IMR-90 (cell line): ENCODE results near the gene KRI1. TPM values are rescaled to one million over a fixed set of nuclear protein-coding genes. Genes with fewer than 3 reads are reported as not detected.

Source experiments
- ATAC-seq: fragments of 200-7000 bp; cut with Tn5 transposase; 2 replicates; pipeline ENCODE4 v1.9.1; 2020; ENCODE audit warnings: low read depth, mild to moderate bottlenecking, moderate library complexity
- BruUV-seq: library from RNA; stranded (reverse); fragments of 400-500 nt; replicated peaks from 2 replicates; lab custom pipeline; 2021; lab: Mats Ljungman, UMichigan
- CTCF ChIA-PET: fragments of 300-600 bp; formaldehyde crosslinking; extraction: SDS; loops from one replicate; lab custom pipeline; 2021; ENCODE audit warnings: antibody characterized with exemption; lab: Yijun Ruan, JAX
- POLR2A ChIA-PET: fragments of 300-600 bp; sonication (Branson Sonifier 250); formaldehyde crosslinking; loops from one replicate; lab custom pipeline; 2022; ENCODE audit warnings: antibody characterized with exemption; ENCODE audit not compliant: unreplicated experiment; lab: Charles Lee
- DNase-seq: peaks from one replicate; pipeline ENCODE4 v3.0.0; 2013
- H2AFZ ChIP-seq: replicated peaks from 2 replicates; pipeline ENCODE3; 2013; ENCODE audit warnings: low read length, mild to moderate bottlenecking; ENCODE audit not compliant: poor library complexity
- H2AK5ac ChIP-seq: 2 replicates; pipeline ENCODE4 v1.6.1; 2013; ENCODE audit warnings: low read depth, low read length, inconsistent platforms
- H2AK9ac ChIP-seq: replicated peaks from 2 replicates; pipeline ENCODE3; 2013; ENCODE audit warnings: mild to moderate bottlenecking, low read depth, low read length, moderate library complexity; ENCODE audit not compliant: poor library complexity
- H2BK120ac ChIP-seq: 2 replicates; pipeline ENCODE4 v1.6.1; 2013; ENCODE audit warnings: low read depth, low read length, inconsistent platforms
- H2BK15ac ChIP-seq: 3 replicates; pipeline ENCODE4 v1.6.1; 2013; ENCODE audit warnings: low read depth, low read length, inconsistent platforms
- H2BK20ac ChIP-seq: 2 replicates; pipeline ENCODE4 v1.6.1; 2013; ENCODE audit warnings: low read depth, mild to moderate bottlenecking, inconsistent platforms, low read length, moderate library complexity
- H2BK5ac ChIP-seq: 2 replicates; pipeline ENCODE4 v1.6.1; 2013; ENCODE audit warnings: mild to moderate bottlenecking, low read depth, low read length, inconsistent platforms; ENCODE audit not compliant: poor library complexity, severe bottlenecking
- H3K14ac ChIP-seq: replicated peaks from 2 replicates; pipeline ENCODE4 v1.6.1; 2013; ENCODE audit warnings: low read depth, low read length, inconsistent platforms
- H3K18ac ChIP-seq: 2 replicates; pipeline ENCODE4 v1.6.1; 2013; ENCODE audit warnings: low read depth, low read length, control low read depth
- H3K23ac ChIP-seq: 2 replicates; pipeline ENCODE4 v1.6.1; 2013; ENCODE audit warnings: low read depth, low read length, inconsistent platforms
- H3K27ac ChIP-seq: 2 replicates; pipeline ENCODE4 v1.5.1; 2013; ENCODE audit warnings: mild to moderate bottlenecking, control low read depth, low read length; ENCODE audit not compliant: insufficient read depth
- H3K27me3 ChIP-seq: 2 replicates; pipeline ENCODE4 v1.6.1; 2013; ENCODE audit warnings: low read length; ENCODE audit not compliant: control insufficient read depth, insufficient read depth
- H3K36me3 ChIP-seq: 2 replicates; pipeline ENCODE4 v1.6.1; 2013; ENCODE audit warnings: low read length, mixed read lengths; ENCODE audit not compliant: control insufficient read depth, insufficient read depth
- H3K4ac ChIP-seq: 2 replicates; pipeline ENCODE4 v1.6.1; 2013; ENCODE audit warnings: low read depth, low read length, inconsistent platforms
- H3K4me1 ChIP-seq: 2 replicates; pipeline ENCODE4 v1.6.1; 2013; ENCODE audit warnings: low read length, mixed read lengths; ENCODE audit not compliant: control insufficient read depth, insufficient read depth
- H3K4me2 ChIP-seq: 2 replicates; pipeline ENCODE4 v1.6.1; 2013; ENCODE audit warnings: low read depth, mild to moderate bottlenecking, control low read depth, low read length, moderate library complexity
- H3K4me3 ChIP-seq: 2 replicates; pipeline ENCODE4 v1.5.1; 2013; ENCODE audit warnings: low read depth, mild to moderate bottlenecking, control low read depth, low read length, moderate library complexity; ENCODE audit not compliant: insufficient read depth
- H3K56ac ChIP-seq: 2 replicates; pipeline ENCODE4 v1.6.1; 2013; ENCODE audit warnings: low read length, inconsistent platforms; ENCODE audit not compliant: insufficient read depth; ENCODE audit errors: extremely low read depth
- H3K79me1 ChIP-seq, 2 experiments: 2 replicates each; pipeline ENCODE4 v1.6.1; 2013; ENCODE audit warnings: low read length in 2 of 2, inconsistent platforms in 1 of 2, low read depth in 1 of 2
- H3K9ac ChIP-seq: 2 replicates; pipeline ENCODE4 v1.6.1; 2013; ENCODE audit warnings: low read depth, low read length, control low read depth
- H3K9me1 ChIP-seq: 2 replicates; pipeline ENCODE4 v1.6.1; 2013; ENCODE audit warnings: low read length, inconsistent platforms; ENCODE audit not compliant: insufficient read depth
- H3K9me3 ChIP-seq: 2 replicates; pipeline ENCODE4 v1.6.1; 2013; ENCODE audit warnings: low read length; ENCODE audit not compliant: control insufficient read depth, insufficient read depth
- H4K20me1 ChIP-seq: 2 replicates; pipeline ENCODE4 v1.6.1; 2013; ENCODE audit warnings: low read length, inconsistent platforms; ENCODE audit not compliant: insufficient read depth
- H4K5ac ChIP-seq: 2 replicates; pipeline ENCODE4 v1.6.1; 2013; ENCODE audit warnings: mild to moderate bottlenecking, low read depth, low read length, control low read depth
- H4K8ac ChIP-seq, 2 experiments: 2 replicates each; pipeline ENCODE4 v1.6.1; 2013; ENCODE audit warnings: low read depth in 2 of 2, low read length in 2 of 2, control low read depth in 1 of 2, inconsistent platforms in 1 of 2
- H4K91ac ChIP-seq: 2 replicates; pipeline ENCODE4 v1.6.1; 2013; ENCODE audit warnings: low read depth, low read length, inconsistent platforms; ENCODE audit not compliant: insufficient read depth
- BHLHE40 ChIP-seq: fragments of 150-350 bp; IDR thresholded peaks from 2 replicates; pipeline ENCODE4 v1.6.1; 2016; ENCODE audit warnings: mild to moderate bottlenecking, low read depth, low read length
- CEBPB ChIP-seq: IDR thresholded peaks from 2 replicates; pipeline ENCODE4 v1.6.1; 2012; ENCODE audit warnings: low read depth, low read length, improper control_type of control experiment
- ELK1 ChIP-seq: fragments of 150-350 bp; IDR thresholded peaks from 2 replicates; pipeline ENCODE4 v1.6.1; 2016; ENCODE audit warnings: low read depth, mild to moderate bottlenecking, low read length, moderate library complexity, borderline replicate concordance
- FOS ChIP-seq: fragments of 150-350 bp; IDR thresholded peaks from 2 replicates; pipeline ENCODE4 v1.6.1; 2016; ENCODE audit warnings: low read depth, low read length
- MAFK ChIP-seq: IDR thresholded peaks from 2 replicates; pipeline ENCODE4 v1.6.1; 2012; ENCODE audit warnings: low read depth, low read length, improper control_type of control experiment
- MAZ ChIP-seq: IDR thresholded peaks from 2 replicates; pipeline ENCODE4 v1.6.1; 2012; ENCODE audit warnings: low read depth, mild to moderate bottlenecking, low read length, improper control_type of control experiment, moderate library complexity, borderline replicate concordance
- RAD21 ChIP-seq: IDR thresholded peaks from 2 replicates; pipeline ENCODE4 v1.6.1; 2012; ENCODE audit warnings: low read length, improper control_type of control experiment
- RCOR1 ChIP-seq: IDR thresholded peaks from 2 replicates; pipeline ENCODE4 v1.6.1; 2012; ENCODE audit warnings: mild to moderate bottlenecking, low read length, improper control_type of control experiment; ENCODE audit not compliant: insufficient replicate concordance
- RFX5 ChIP-seq: IDR thresholded peaks from 2 replicates; pipeline ENCODE4 v1.8.0; 2012; ENCODE audit warnings: low read depth, mild to moderate bottlenecking, low read length, moderate library complexity
- SMC3 ChIP-seq: fragments of 150-350 bp; IDR thresholded peaks from 2 replicates; pipeline ENCODE4 v1.6.1; 2016; ENCODE audit warnings: low read depth, mild to moderate bottlenecking, antibody characterized with exemption, low read length, moderate library complexity
- USF2 ChIP-seq: fragments of 150-350 bp; IDR thresholded peaks from 2 replicates; pipeline ENCODE4 v1.6.1; 2017; ENCODE audit warnings: mild to moderate bottlenecking, antibody characterized with exemption, low read length, low read depth
- WGBS, 2 experiments: methylation state at CpG; one replicate each; pipeline versions ENCODE4 v1.1.5 to v1.1.7; 2013; ENCODE audit warnings: missing lambda C conversion rate in 2 of 2; ENCODE audit not compliant: insufficient read length in 1 of 2; ENCODE audit errors: extremely low coverage in 2 of 2; 5-methylcytosine and 5-hydroxymethylcytosine counted together
- dilution Hi-C: fragments of 300-500 bp; cut with HindIII; formaldehyde crosslinking; loops from one replicate; pipeline ENCODE4 v1.14.3; 2018; ENCODE audit warnings: low sequenced_read_pairs; ENCODE audit not compliant: unreplicated experiment
- in situ Hi-C: fragments of 300-500 bp; cut with MboI; formaldehyde crosslinking; loops from 3 replicates; pipeline ENCODE4 v1.14.3; 2019; ENCODE audit warnings: low sequenced_read_pairs, inconsistent platforms, mixed read lengths
- intact Hi-C: fragments of 100-400 bp; cut with micrococcal nuclease; formaldehyde crosslinking; loops from 2 replicates; pipeline ENCODE4 v1.10.0; 2022
- polyA plus RNA-seq, 3 experiments: library from polyadenylated mRNA; depleted of rRNA; stranded (reverse); fragments of >200 nt; gene quantifications; 2 replicates each; pipeline ENCODE4 v1.2.3, GENCODE V29; 2012; ENCODE audit warnings: low replicate concordance in 1 of 3
- total RNA-seq: library from RNA; depleted of rRNA; stranded (reverse); fragments of >200 nt; gene quantifications from 2 replicates; pipeline ENCODE4 v1.2.3, GENCODE V29; 2012

The KRI1 gene
- total and polyA plus RNA-seq, 2 of the 4 experiments (the other 2 are of a cell fraction): 5.7 to 13.3 TPM

- no peak overlapping the region for H4K8ac ChIP-seq
- H3K27me3 ChIP-seq: peaks cover 37% of the 10 kb centered on the region
- no peak overlapping the region for H3K9ac ChIP-seq
- H2BK20ac ChIP-seq: no peak overlapping the region
- WGBS, 2 experiments: 71% methylated on average over 7 of the region's 7 CpGs; no CpG with 5 or more reads in 1 of the 2 experiments
- TF ChIP-seq RFX5 (no peak), RCOR1 (no peak), MAFK (no peak), MAZ (no peak), RAD21 (no peak), SMC3 (no peak), FOS (no peak), CEBPB (no peak), USF2 (no peak), BHLHE40 (no peak), ELK1 (no peak)
- H3K36me3 ChIP-seq: no peaks in the 10 kb centered on the region
- ChIA-PET CTCF (no interaction called here), POLR2A (no interaction called here)
- no peak overlapping the region for H2AFZ ChIP-seq
- no peak overlapping the region for H3K18ac ChIP-seq
- H3K14ac ChIP-seq: no peak overlapping the region
- no peak for DNase-seq
- no peak overlapping the region for H2AK9ac ChIP-seq
- H3K56ac ChIP-seq: no peak overlapping the region
- no TSS peak for BruUV-seq
- no peak for ATAC-seq
- H2BK5ac ChIP-seq: no peak overlapping the region
- intact Hi-C loops: no loop called here
- H3K4me1 ChIP-seq: peaks cover 4% of the 10 kb centered on the region
- H3K27ac ChIP-seq: no peak overlapping the region
- H3K9me3 ChIP-seq: no peaks in the 10 kb centered on the region
- no peak overlapping the region for H3K4me3 ChIP-seq
- H4K20me1 ChIP-seq: no peaks in the 10 kb centered on the region
- in situ Hi-C loops: no loop called here
- H4K5ac ChIP-seq: no peak overlapping the region
- no peak overlapping the region for H2BK120ac ChIP-seq
- H3K4me2 ChIP-seq: no peak overlapping the region
- no peaks in the 10 kb centered on the region for H3K79me1 ChIP-seq
- dilution Hi-C loops: no loop called here
- H4K91ac ChIP-seq: no peak overlapping the region
- no peaks in the 10 kb centered on the region for H3K9me1 ChIP-seq
- H2AK5ac ChIP-seq: no peak overlapping the region
- no peak overlapping the region for H3K4ac ChIP-seq
- H2BK15ac ChIP-seq: no peak overlapping the region
- no peak overlapping the region for H3K23ac ChIP-seq
Measured at GRCh38 chr19:10513223-10513622, 52.6 kb downstream of the KRI1 start.
